ENCODE results near the gene ABI1.
"Not testable (repeated sequence)": the region's sequence is repeated elsewhere in the genome, so short reads cannot be mapped to it uniquely, and the experiment has no call there.

Gene ABI1

GRCh38 chr10:26860443-26861204 lies at the start of gene ABI1:
ABI1 (minus strand) TSS chr10:26860958; CDS start chr10:26860863, 95 bp downstream.
- peak; percentile 96 for DNase-seq

- no peak for DNase-seq
These were observed 49.0 kb upstream of the ABI1 start for GRCh38 chr10:26909753-26910152.

- DNase-seq = not testable (repeated sequence)
These were observed 44.6 kb upstream of the ABI1 start for GRCh38 chr10:26905253-26905781.

GRCh38 chr10:26903431-26904217 lies 42.9 kb upstream of the ABI1 start:
- no peak for DNase-seq

GRCh38 chr10:26892306-26892923 lies 31.7 kb upstream of the ABI1 start:
- not testable (repeated sequence) for DNase-seq

- DNase-seq = no peak
These were observed 30.2 kb upstream of the ABI1 start for GRCh38 chr10:26890956-26891355.

- no peak for DNase-seq
These were observed 27.0 kb upstream of the ABI1 start for GRCh38 chr10:26887611-26888215.

GRCh38 chr10:26881600-26882331 lies 21.0 kb upstream of the ABI1 start:
- DNase-seq = no peak

GRCh38 chr10:26879744-26880143 lies 19.0 kb upstream of the ABI1 start:
- no peak for DNase-seq

- DNase-seq = no peak
These were observed 10.0 kb upstream of the ABI1 start for GRCh38 chr10:26870766-26871165.

- no peak for DNase-seq
These were observed 8.8 kb upstream of the ABI1 start for GRCh38 chr10:26869528-26869927.

GRCh38 chr10:26863351-26864076 lies 2.8 kb upstream of the ABI1 start:
- no peak for DNase-seq

GRCh38 chr10:26861205-26861998 lies 644 bp upstream of the ABI1 start:
- DNase-seq = no peak

GRCh38 chr10:26860102-26860442 lies 686 bp downstream of the ABI1 start:
- DNase-seq = peak; percentile 63

GRCh38 chr10:26859241-26860101 lies 1.3 kb downstream of the ABI1 start:
- DNase-seq = no peak

GRCh38 chr10:26858707-26859034 lies 2.1 kb downstream of the ABI1 start:
- DNase-seq = no peak

- DNase-seq = no peak
These were observed 2.6 kb downstream of the ABI1 start for GRCh38 chr10:26857991-26858706.

GRCh38 chr10:26857553-26857952 lies 3.2 kb downstream of the ABI1 start:
- DNase-seq = not testable (repeated sequence)

- DNase-seq = no peak
These were observed 5.6 kb downstream of the ABI1 start for GRCh38 chr10:26855186-26855585.

Measured in activated CD4-positive, CD25-positive, alpha-beta regulatory T cell treated with anti-CD3 and anti-CD28 coated beads, Interleukin-2, amount 50 U/mL, for 72 hours (primary cell).